IPS-18a (cell line): ENCODE measurements around the gene FCN2.

Experiments
- H3K27ac ChIP-seq: one replicate; pipeline ENCODE4 v1.5.1; 2013; ENCODE audit warnings: low read length
- H3K27me3 ChIP-seq: one replicate; pipeline ENCODE4 v1.6.1; 2013; ENCODE audit warnings: mild to moderate bottlenecking, low read length; ENCODE audit not compliant: control insufficient read depth, insufficient read depth
- H3K36me3 ChIP-seq: one replicate; pipeline ENCODE4 v1.6.1; 2013; ENCODE audit warnings: low read depth, low read length; ENCODE audit not compliant: control insufficient read depth
- H3K4me1 ChIP-seq: one replicate; pipeline ENCODE4 v1.6.1; 2013; ENCODE audit warnings: low read depth, low read length; ENCODE audit not compliant: control insufficient read depth
- H3K4me3 ChIP-seq: one replicate; pipeline ENCODE4 v1.5.1; 2013; ENCODE audit warnings: low read length
- H3K9ac ChIP-seq: one replicate; pipeline ENCODE4 v1.6.1; 2013; ENCODE audit warnings: mild to moderate bottlenecking, low read length, moderate library complexity
- H3K9me3 ChIP-seq: one replicate; pipeline ENCODE4 v1.6.1; 2013; ENCODE audit warnings: low read depth, low read length; ENCODE audit not compliant: control insufficient read depth

FCN2 gene

DNA sequence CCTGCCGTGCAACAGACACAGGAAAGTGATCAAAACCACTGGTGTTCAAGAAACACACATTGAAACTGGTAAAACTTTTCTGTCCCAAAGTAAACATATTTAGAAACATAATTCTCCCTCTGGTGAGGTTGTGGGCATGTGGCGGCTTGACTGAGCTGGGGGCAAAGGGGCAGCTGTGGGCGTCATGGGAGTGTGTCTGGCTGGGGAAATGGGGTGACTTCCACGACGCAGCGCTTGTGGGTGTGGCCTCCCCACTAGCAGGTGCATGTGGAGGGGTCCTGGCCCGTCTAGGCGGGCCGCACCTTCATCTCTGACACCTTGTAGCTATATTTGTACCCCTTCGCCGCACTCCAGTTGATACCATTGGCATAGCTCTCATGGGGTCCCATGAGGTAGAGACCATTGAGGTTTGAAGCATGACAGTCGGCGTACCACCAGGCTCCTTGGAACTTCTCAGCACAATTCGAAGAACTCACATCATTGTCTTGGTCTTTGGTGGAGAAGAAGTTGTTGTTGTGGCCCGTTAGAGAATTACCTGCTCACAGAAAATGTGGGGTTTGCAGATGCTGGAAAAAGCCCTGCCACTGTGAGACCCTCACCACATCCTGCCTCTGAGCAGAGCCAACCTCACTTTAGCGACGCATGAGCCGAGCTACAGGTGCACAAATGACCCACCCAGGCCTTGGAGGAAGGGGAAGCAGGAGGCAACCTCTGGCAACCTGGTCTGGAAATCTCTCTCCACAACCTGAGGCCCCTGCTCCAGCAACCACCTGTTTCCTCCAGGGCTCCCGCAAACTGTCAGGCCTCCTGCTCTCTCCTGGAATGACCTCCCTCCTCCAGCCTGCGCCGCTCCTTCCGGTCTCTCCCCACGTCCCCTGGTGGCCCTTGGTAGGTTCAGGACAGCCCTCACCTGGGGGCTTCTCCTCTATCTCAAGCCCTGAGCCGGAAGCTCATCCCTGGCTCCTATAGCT lies 29.2 kb downstream of the FCN2 start:
- H3K27me3 ChIP-seq = no peaks in the 10 kb centered on the region
- no peak overlapping the region for H3K4me3 ChIP-seq
- no peaks in the 10 kb centered on the region for H3K4me1 ChIP-seq
- no peak overlapping the region for H3K9ac ChIP-seq
- H3K36me3 ChIP-seq = no peaks in the 10 kb centered on the region
- no peaks in the 10 kb centered on the region for H3K9me3 ChIP-seq
- no peak overlapping the region for H3K27ac ChIP-seq

DNA sequence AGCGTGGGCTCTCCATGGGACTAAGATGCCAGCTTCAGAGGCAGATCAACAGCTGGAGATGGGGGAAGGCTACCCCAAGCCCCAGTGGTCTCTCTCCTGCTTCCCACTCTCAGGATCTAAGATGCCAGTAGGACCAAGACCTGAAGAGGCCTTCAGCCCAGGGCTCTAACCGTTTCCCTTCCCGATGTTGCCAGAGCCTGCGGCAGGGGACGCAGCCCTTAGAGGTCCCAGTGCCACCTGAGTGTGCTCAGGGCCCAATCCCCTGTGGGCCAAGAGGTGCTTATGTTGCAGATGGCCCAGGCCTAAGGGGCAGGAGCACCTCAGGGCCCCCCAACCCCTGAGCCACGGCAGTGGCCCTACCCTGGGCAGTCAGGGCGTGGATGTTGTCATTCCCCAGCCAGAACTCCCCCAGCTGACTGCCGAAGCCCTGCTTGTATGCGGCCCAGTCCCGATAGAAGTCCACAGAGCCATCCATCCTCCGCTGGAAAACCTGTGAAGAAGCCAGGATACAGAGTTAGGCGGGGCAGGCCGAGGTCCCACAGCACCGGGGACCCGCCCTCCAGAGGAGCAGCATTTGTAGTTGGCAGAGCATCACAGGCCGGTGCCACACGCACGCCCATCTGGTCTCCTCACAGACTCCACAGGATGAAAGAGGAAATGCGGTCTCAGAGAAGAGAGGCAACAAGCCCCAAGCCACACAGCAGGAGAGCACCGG lies 31.7 kb downstream of the FCN2 start:
- Histone ChIP-seq H3K9me3 (no peaks in the 10 kb centered on the region), H3K27me3 (no peaks in the 10 kb centered on the region), H3K27ac (no peak overlapping the region)

GRCh38 chr9:134913041-134913712 lies 32.6 kb downstream of the FCN2 start:
- H3K27ac ChIP-seq = no peak overlapping the region
- no peaks in the 10 kb centered on the region for H3K27me3 ChIP-seq
- H3K9ac ChIP-seq = no peak overlapping the region
- no peaks in the 10 kb centered on the region for H3K9me3 ChIP-seq
- H3K4me1 ChIP-seq = no peaks in the 10 kb centered on the region
- no peaks in the 10 kb centered on the region for H3K36me3 ChIP-seq
- no peak overlapping the region for H3K4me3 ChIP-seq

More for the DNA sequence above, 31.7 kb downstream of the FCN2 start:
- Histone ChIP-seq H3K9ac (no peak overlapping the region), H3K4me1 (no peaks in the 10 kb centered on the region), H3K4me3 (no peak overlapping the region), H3K36me3 (no peaks in the 10 kb centered on the region)

GRCh38 chr9:134913713-134914500 lies 33.3 kb downstream of the FCN2 start:
- H3K36me3 ChIP-seq = no peaks in the 10 kb centered on the region

GRCh38 chr9:134914501-134914834 lies 33.9 kb downstream of the FCN2 start:
- H3K27ac ChIP-seq = no peak overlapping the region
- no peaks in the 10 kb centered on the region for H3K36me3 ChIP-seq
- H3K9ac ChIP-seq = no peak overlapping the region
- no peak overlapping the region for H3K4me3 ChIP-seq
- H3K27me3 ChIP-seq = no peaks in the 10 kb centered on the region
- H3K4me1 ChIP-seq = no peaks in the 10 kb centered on the region
- no peaks in the 10 kb centered on the region for H3K9me3 ChIP-seq

More at GRCh38 chr9:134913713-134914500, 33.3 kb downstream of the FCN2 start:
- no peaks in the 10 kb centered on the region for H3K27me3 ChIP-seq
- H3K27ac ChIP-seq = no peak overlapping the region
- H3K4me3 ChIP-seq = no peak overlapping the region
- no peaks in the 10 kb centered on the region for H3K4me1 ChIP-seq
- no peaks in the 10 kb centered on the region for H3K9me3 ChIP-seq
- no peak overlapping the region for H3K9ac ChIP-seq

- Histone ChIP-seq H3K36me3 (no peaks in the 10 kb centered on the region), H3K9ac (no peak overlapping the region), H3K27ac (no peak overlapping the region), H3K4me1 (no peaks in the 10 kb centered on the region), H3K4me3 (no peak overlapping the region), H3K9me3 (peaks cover 3% of the 10 kb centered on the region), H3K27me3 (no peaks in the 10 kb centered on the region)
These were observed 34.7 kb downstream of the FCN2 start for GRCh38 chr9:134915046-134915985.

GRCh38 chr9:134916161-134916665 lies 35.6 kb downstream of the FCN2 start:
- no peaks in the 10 kb centered on the region for H3K36me3 ChIP-seq
- no peak overlapping the region for H3K4me3 ChIP-seq
- no peaks in the 10 kb centered on the region for H3K4me1 ChIP-seq
- H3K9me3 ChIP-seq = peaks cover 3% of the 10 kb centered on the region
- H3K9ac ChIP-seq = no peak overlapping the region
- no peaks in the 10 kb centered on the region for H3K27me3 ChIP-seq
- no peak overlapping the region for H3K27ac ChIP-seq

GRCh38 chr9:134917431-134918373 lies 37.1 kb downstream of the FCN2 start, which contains the start of gene FCN1:
TSS of gene FCN1 (minus strand) at chr9:134917912. CDS start at chr9:134917871, 41 bp downstream.
- no peak within 1 kb of the TSS for H3K27ac ChIP-seq
- no peak within 1 kb of the TSS for H3K4me3 ChIP-seq

DNA sequence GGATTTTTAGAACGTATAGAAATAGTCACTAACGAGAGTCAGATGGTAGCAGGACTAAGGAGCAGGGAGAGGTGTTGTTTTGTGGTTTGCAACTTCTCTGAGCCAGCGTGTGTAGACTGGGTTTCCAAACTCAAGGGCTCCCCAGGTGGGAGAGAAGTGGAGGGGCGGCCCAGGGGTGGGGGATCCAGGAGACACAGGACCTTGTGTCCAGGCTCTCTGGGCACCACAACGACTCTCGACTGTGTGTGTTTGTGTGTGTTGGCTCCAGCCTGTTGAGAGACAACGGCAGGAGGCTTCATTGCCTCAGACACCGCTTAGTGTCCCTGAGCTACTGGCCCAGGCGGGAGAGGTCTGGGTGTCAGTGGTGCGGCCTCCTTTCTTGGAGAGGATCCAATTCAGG lies 38.0 kb downstream of the FCN2 start:
- H3K27me3 ChIP-seq = no peaks in the 10 kb centered on the region
- H3K4me1 ChIP-seq = no peaks in the 10 kb centered on the region
- H3K4me3 ChIP-seq = no peak overlapping the region
- H3K27ac ChIP-seq = no peak overlapping the region
- no peaks in the 10 kb centered on the region for H3K36me3 ChIP-seq
- no peak overlapping the region for H3K9ac ChIP-seq
- peaks cover 3% of the 10 kb centered on the region for H3K9me3 ChIP-seq

More at GRCh38 chr9:134917431-134918373, 37.1 kb downstream of the FCN2 start, which contains the start of gene FCN1:
- peaks cover 3% of the 10 kb centered on the region for H3K9me3 ChIP-seq
- no peaks in the 10 kb centered on the region for H3K27me3 ChIP-seq
- no peaks in the 10 kb centered on the region for H3K4me1 ChIP-seq
- H3K9ac ChIP-seq = no peak within 1 kb of the TSS
- H3K36me3 ChIP-seq = no peaks in the 10 kb centered on the region
